GM12874 (cell line): ENCODE measurements around the gene SPEM3.

Experiments
- TF ChIP-seq, protein P1 (sequence below): IDR thresholded peaks from 2 replicates; pipeline ENCODE4 v1.5.1; 2011; ENCODE audit warnings: low read depth, mild to moderate bottlenecking, control low read depth, low read length, moderate library complexity; ENCODE audit not compliant: insufficient read depth

Gene SPEM3

DNA sequence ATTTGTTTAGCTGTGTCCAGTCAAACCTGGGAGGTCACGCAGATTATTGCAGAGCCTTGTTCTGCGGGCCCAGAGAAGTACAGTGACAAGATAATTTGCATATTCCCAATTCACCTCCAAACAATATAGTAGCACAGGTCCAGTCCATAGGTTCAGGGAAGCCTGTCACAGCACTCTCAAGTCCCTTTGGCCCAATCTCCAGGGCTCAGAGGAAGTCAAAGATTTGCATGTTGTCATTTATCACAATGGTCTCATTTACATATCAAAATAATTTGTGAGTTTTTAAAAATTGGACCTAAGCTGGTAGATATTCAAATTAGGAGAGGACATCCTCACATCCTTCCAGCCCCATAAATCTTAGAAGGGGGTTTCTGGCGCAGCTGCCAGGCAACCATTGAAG is 38.8 kb downstream of the SPEM3 start:
- TF ChIP-seq, protein P1, sequence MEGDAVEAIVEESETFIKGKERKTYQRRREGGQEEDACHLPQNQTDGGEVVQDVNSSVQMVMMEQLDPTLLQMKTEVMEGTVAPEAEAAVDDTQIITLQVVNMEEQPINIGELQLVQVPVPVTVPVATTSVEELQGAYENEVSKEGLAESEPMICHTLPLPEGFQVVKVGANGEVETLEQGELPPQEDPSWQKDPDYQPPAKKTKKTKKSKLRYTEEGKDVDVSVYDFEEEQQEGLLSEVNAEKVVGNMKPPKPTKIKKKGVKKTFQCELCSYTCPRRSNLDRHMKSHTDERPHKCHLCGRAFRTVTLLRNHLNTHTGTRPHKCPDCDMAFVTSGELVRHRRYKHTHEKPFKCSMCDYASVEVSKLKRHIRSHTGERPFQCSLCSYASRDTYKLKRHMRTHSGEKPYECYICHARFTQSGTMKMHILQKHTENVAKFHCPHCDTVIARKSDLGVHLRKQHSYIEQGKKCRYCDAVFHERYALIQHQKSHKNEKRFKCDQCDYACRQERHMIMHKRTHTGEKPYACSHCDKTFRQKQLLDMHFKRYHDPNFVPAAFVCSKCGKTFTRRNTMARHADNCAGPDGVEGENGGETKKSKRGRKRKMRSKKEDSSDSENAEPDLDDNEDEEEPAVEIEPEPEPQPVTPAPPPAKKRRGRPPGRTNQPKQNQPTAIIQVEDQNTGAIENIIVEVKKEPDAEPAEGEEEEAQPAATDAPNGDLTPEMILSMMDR = no peak

- TF ChIP-seq, protein P1 = no peak
These were observed 39.6 kb downstream of the SPEM3 start for GRCh38 chr17:7468290-7468689.

- TF ChIP-seq, protein P1 = no peak
These were observed 40.2 kb downstream of the SPEM3 start for GRCh38 chr17:7468804-7469389.

GRCh38 chr17:7471729-7472128 is 43.1 kb downstream of the SPEM3 start:
- TF ChIP-seq, protein P1 = no peak

GRCh38 chr17:7475764-7476422 is 47.2 kb downstream of the SPEM3 start:
- TF ChIP-seq, protein P1 = no peak

DNA sequence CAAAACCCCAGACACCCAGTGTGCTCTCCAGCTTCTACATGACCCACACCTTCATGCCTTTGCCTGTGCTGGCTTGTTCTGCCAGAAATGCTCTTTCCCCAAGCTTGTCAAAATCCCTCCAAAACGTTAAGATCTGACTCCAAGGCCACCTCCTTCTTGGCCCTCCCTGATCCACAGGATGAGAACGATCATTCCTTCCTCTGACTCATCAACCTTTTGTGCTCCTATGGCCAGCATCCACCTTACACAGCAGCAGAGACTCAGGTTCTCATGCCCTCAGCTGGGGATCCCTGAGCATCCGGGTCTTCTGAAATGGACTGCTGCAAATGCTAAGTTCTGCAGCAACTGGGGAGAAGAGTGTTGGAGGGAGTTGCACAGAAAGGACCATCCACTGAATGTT is 47.8 kb downstream of the SPEM3 start:
- TF ChIP-seq, protein P1 = no peak

DNA sequence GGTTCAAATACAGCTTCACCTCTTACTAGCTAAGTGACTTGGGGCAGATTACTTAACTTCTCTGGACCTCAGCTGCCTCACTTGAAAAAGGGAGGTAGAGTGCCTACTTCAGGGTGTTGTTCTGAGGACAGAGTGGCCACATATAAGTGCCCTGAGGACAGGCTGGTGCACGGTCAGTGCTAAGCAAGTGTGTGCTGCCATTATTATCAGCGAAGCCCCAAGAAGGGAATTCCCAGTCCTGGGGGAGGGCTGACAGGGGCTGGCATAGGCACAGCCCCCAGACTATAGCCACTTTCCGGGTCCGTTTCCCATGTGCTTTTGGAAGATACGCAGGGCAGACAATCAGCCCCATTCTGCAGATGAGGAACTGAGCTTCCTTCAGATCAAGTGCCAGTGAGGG is 48.3 kb downstream of the SPEM3 start:
- TF ChIP-seq, protein P1 = no peak
